Hepatic stellate cell (primary cell): ENCODE measurements around the gene CARNS1.

Experiments
- DNase-seq: peaks from one replicate; pipeline ENCODE4 v3.0.0; 2011; ENCODE audit warnings: low spot score

The CARNS1 gene

DNA sequence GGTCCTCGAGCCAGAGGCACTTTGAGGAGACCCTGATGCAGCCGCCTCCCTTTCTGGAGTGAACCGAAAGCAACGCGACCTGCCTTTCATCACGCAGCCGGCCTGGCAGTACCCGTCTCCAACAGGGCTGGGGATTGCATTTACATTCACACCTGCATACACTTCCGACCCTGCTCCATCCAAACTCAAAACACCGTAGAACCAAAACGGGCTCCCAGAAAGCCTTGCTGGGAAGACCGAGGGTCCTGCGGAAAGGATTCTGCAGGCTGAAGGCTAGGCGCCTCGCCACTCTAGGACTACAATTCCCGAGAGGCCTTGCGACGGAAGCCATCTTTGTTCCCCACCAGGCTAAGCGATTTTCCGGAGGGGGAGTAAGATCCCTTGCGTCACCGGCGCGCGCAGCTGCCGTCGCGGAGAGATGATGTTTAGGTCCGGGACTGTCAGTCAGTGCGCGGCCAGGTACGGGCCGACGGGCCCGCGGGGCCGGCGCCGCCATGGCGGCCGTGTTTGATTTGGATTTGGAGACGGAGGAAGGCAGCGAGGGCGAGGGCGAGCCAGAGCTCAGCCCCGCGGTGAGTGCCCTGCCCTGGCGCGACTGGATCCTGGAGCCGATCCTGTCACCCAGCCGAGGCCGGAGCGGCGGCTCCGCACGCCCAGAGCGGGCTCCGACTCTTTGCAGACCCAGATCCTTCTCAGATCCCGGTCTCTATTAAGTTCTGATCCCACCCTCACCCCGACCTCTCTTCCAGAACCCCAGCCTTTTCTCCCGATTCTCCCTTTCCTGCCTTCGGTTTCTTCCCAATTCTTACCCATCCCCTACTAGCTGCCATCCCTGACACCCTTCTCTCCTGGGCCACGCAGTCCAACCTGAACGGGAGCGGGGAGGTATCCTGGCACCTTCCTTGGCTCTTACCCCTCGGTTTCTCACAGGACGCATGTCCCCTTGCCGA lies 12.8 kb downstream of the CARNS1 start, which contains the start of gene RPS6KB2:
Gene RPS6KB2, plus strand, starts transcription at position 443 of the 950 bp plus-strand sequence. Its CDS starts 52 bp downstream, at position 495.
- peak; percentile 100 for DNase-seq

DNA sequence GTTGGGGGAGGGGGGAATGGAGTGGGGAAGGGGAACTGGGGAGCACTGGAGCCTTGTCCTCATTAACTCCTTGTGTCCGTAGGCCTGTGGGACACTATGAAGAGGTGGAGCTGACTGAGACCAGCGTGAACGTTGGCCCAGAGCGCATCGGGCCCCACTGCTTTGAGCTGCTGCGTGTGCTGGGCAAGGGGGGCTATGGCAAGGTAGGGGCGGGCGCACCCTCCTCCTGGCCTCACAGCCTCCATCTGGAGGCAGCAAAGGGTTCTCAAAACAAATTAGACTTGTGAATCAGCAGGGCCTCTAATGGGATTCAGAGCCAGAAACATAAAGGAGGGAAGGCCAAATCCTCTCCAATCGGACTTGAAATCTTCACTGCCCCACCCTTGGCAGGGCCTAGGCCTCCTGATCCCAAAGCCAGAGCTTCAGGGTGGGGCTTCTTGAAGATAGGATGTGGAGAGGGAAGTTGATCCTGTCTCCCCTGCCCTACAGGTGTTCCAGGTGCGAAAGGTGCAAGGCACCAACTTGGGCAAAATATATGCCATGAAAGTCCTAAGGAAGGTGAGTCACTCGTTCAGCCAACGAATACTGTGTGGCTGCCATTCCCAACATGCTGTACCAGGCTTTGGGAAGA lies 13.7 kb downstream of the CARNS1 start:
- no peak for DNase-seq

DNA sequence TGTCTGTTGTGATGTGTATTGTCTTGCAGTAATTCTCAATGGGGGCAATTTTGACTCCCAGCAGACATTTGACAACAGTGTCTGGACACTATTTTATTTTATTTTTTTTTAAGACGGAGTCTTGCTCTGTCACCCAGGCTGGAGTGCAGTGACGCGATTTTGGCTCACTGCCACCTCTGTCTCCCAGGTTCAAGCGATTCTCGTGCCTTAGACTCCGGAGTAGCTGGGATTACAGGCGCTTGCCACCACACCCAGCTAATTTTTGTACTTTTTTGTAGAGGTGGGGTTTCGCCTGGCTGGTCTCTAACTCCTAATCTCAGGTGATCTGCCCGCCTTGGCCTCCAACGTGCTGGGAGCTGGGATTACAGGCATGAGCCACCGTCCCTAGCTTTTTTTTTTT lies 14.2 kb downstream of the CARNS1 start:
- DNase-seq = no peak

DNA sequence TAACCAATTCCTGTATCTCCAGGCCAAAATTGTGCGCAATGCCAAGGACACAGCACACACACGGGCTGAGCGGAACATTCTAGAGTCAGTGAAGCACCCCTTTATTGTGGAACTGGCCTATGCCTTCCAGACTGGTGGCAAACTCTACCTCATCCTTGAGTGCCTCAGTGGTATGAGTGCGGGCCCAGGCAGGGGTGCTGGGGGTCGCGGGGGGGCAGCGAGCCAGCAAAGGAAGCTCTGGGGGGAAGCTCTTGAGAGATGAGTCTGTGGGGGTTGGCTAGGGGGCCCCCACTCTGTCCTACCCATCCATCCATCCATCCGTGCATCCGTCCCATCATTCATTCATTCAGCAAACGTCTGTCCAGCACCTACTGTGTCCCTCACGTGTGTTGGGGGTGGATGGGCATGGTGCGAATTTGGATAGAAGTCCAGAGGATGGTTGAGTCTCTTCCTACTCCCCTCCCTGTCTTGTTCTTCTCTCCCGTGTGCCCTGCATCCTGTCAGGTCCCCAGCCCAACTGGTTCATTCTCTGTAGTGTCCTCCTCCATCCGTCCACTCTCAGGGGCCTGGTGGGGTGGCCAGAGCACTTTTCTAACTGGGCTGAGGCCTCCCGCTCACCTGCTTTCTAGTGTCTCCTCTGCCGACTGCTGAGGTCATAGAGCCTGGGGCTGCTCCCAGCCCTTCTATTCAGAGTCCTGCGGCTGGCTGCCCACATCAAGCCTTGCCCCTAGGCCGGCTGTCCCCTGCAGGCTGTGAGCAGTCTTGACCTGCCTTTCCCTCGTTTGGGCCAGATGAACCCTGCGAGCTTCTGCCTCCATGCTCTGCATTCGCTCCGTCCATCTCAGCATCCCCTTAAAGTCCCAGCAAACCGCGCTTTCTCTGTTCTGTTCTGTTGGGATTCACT lies 16.1 kb downstream of the CARNS1 start:
- DNase-seq = no peak

DNA sequence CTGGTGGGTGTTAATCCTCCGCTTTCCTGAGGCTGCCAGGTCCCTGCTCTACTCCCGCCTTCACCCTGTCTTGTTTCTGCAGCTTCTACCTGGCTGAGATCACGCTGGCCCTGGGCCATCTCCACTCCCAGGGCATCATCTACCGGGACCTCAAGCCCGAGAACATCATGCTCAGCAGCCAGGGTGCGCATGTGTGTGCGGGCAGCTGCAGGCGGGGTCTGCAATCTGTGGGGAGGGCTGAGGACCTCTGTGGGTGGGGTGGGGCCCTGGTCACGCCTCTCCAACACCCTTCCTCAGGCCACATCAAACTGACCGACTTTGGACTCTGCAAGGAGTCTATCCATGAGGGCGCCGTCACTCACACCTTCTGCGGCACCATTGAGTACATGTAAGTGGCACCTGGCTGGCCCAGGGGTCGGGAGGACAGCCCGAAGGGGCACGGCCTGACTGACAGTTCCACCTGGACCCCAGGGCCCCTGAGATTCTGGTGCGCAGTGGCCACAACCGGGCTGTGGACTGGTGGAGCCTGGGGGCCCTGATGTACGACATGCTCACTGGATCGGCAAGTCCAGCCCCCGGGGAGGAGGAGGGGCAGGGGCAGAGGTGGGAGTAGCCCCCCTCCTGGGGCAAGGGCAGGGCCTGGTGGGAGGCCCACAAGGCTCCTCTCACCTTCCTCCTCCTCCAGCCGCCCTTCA lies 17.3 kb downstream of the CARNS1 start:
- DNase-seq = no peak

DNA sequence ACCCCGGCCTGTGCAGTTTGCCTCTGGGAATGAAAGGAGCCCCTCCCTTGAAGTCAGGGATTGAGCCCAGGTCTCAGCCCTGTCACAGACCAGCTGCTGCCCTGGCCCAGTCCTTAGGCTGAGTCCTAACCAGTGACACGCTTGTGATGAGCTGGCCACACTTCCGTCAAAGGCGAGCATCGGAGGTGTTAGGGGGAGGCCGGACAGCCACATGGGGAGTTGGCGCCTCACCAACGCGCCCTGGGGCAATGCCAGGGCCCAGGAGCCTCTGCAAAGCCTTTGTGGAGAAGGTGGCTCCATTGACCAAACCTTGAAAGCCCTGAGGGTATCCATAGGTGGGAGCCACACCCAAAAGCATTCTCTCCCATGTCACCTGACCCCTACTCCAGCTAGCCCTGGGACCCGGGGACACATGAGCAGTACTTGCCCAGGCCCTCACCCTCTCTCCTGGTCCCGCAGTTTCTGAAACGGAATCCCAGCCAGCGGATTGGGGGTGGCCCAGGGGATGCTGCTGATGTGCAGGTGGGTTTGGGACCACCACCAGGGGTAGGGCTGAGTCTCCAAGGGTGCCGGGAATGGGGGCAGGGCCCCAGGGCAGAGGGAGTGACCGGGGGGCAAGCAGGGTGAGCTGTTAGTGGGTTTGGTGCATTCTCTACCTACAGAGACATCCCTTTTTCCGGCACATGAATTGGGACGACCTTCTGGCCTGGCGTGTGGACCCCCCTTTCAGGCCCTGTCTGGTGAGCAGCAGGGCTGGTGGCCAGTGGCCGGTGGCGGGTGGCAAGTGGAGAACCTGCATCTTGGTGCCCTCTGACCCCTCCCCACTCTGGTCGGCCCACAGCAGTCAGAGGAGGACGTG lies 18.3 kb downstream of the CARNS1 start:
- DNase-seq = no peak

DNA sequence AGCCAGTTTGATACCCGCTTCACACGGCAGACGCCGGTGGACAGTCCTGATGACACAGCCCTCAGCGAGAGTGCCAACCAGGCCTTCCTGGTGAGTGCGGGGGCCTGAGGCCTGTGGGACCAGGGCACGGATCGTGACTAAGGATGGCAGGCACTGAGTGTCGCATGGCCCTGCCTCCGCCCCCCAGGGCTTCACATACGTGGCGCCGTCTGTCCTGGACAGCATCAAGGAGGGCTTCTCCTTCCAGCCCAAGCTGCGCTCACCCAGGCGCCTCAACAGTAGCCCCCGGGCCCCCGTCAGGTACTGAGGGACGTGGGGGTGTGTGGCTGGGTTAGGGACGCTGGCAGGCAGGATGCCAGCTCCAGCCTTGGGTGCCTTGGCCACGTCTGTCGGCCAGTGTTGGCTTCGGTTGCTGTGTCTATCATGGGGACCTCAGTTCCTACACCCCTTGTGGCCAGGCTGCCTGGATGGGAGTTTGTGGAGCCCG lies 19.0 kb downstream of the CARNS1 start:
- no peak for DNase-seq

DNA sequence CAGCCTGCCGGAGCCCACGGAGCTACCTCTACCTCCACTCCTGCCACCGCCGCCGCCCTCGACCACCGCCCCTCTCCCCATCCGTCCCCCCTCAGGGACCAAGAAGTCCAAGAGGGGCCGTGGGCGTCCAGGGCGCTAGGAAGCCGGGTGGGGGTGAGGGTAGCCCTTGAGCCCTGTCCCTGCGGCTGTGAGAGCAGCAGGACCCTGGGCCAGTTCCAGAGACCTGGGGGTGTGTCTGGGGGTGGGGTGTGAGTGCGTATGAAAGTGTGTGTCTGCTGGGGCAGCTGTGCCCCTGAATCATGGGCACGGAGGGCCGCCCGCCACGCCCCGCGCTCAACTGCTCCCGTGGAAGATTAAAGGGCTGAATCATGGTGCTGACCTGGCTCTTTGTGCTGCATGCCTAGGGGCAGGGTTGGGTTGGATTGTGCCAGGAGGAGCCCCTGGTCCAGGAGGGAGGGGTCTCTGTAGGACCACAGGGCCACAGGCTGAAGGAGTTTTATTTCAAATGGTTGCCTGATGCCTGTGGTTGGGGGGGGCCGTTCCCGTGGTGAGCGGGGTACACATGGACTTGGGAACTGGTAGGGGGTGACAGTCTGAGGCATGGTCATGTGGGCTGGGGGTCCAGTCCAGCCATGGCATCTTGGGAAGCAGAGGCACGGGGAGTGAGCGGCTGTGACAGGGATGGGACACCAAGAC lies 19.7 kb downstream of the CARNS1 start:
- no peak for DNase-seq

DNA sequence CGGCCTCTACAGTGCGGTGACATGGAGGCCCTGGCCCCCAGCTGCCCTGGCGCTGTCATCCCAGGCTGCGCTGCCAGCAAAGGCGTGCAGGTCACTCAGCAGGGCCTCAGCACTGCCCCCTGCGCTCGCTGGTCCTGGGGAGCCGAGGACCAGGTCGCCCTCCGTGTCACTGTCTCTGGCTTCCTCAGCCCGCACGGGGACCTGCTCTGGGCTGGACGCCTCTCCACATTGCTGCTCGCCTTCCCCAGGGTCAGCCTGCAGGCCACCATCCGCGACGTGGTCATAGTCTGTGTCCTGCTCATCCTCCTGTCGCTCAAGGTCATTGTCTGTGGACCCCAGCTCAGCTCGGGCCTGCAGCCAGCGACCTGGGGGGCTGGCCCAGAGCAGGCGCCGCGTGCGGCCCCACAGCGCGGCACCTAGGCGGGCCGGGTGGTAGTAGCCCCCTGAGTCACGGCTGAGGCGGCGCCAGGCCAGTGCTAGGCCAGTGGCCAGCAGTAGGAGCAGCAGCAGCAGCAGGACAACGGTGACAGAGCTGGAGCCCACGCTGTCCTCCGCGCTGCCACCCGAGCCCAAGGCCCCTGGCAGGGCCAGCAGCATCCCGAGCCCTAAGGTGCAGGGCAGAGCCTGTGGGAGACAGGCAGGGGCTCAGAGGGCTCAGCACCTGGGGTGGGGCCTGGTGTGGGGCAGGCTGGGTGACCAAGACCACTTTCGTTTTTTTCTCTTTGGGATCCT lies 20.4 kb downstream of the CARNS1 start:
- no peak for DNase-seq

DNA sequence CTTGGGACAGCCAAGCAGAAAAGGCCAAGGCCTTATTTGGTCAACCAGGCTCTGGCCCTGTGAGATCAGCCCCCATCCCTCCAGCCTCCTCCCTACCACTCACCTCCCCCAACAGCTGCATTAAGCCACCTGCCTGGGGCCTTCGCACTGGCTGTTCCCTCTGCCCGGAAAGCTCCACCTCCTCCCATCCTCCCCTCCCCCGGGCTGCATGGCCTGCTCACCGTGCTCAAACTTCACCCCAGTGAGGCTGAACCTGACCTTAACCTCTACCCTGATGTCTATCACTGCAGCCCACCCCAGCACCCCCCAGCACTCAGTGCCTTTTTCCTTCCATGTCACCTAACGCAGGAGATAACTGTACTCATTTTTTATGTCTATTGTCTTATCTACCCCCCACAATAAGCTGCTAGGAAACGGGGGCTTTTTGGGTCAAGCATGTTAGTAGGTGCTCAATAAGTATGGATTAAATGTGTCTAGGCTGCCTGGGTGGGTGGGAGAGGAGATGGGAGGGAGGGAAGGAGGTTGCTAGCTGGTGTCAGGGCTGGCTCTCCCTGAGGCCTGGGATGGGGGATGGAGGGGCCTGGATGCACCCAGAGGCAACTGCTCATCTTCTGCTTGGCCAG lies 21.1 kb downstream of the CARNS1 start:
- no peak for DNase-seq

DNA sequence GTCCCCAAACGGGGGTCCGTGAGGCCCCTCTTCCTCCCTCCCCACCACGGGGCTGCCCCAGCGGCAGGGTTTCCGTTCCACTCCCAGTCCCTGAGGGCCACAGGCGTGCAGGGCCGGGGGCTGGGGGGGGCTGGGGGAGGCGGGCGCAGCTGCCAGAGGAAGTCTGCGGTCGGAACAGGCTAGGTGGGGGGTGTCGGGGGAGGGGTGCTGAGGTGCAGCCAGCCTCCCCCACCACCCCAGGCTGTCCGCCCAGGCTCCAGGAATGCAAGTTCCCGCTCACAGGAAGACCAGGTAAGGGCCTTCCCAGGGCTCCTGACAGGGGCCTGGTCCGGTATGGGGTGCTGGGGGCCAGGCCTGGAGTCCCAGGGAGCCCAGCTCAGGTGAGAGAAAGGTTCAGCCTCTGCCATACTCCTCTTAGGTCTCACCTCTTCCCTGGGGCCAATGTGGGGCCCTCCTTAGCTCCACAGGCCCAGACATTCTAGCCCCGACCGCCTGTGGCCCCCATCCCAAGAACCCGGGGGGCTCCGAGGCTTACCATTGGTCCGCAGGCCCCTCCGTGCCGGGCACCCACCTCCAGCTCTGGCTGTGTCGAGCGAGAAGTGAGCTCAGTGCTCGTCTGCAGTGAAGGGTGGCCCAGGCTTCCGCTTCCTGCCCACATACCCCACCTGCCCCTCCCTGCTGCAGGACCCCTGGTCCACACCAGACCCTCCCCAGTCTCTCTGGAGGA lies 21.8 kb downstream of the CARNS1 start, which contains the start of gene PTPRCAP:
Gene PTPRCAP, minus strand, starts transcription at position 601 of the 727 bp plus-strand sequence. Its CDS starts 63 bp downstream, at position 538.
- DNase-seq = no peak

DNA sequence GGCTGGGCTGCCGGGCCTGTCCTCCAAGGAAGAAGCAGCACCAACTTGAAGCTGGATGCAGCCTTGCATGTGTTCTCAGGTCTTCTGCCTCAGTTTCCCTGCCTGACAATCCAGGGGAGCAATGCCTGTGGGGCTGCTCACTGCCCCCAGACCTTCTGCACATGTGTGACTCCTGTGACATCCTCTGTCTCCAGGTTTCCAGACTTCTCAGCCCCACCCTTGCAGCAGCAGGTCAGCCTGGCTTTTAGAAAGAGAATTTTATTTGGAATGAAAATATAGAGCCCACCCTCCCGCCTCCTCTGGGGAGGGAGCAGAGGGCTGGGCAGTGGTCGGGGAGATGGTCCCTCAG lies 22.3 kb downstream of the CARNS1 start:
- DNase-seq = no peak

DNA sequence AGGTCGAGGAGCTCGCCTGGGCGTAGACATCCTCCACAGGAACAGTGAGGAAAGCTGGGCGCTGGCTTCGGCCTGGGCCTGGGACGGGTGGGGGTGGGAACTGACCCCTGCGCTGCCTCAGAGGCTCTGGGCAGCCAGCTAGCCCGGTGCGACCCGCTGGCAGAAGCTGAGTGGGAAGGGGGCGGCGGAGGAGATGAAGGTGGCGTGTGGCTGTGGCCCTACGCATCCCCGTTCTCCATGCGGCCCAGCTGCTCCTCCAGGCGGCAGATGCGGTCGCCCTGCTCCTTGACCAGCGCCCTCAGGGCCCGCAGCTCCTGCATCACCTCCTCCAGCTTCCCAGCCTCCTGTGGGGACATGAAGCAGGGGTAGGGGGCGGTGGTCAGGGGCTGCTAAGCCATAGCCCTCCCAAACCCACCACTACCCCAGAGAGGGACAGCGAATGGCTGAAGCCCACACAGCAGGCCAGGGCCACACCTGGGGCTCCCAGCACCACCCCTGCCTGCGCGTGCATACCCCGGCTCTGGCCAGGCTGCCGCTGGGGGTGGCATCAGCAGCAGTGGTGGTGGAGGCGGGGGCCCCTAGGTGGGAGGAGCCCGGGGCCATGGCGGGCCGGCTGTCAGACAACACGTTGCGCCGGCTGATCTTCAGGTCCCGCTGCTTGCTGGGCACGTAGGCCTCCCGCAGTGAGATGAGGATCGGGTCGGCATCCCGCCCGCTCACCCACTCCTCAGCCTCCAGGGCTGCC lies 22.9 kb downstream of the CARNS1 start:
- no peak for DNase-seq

DNA sequence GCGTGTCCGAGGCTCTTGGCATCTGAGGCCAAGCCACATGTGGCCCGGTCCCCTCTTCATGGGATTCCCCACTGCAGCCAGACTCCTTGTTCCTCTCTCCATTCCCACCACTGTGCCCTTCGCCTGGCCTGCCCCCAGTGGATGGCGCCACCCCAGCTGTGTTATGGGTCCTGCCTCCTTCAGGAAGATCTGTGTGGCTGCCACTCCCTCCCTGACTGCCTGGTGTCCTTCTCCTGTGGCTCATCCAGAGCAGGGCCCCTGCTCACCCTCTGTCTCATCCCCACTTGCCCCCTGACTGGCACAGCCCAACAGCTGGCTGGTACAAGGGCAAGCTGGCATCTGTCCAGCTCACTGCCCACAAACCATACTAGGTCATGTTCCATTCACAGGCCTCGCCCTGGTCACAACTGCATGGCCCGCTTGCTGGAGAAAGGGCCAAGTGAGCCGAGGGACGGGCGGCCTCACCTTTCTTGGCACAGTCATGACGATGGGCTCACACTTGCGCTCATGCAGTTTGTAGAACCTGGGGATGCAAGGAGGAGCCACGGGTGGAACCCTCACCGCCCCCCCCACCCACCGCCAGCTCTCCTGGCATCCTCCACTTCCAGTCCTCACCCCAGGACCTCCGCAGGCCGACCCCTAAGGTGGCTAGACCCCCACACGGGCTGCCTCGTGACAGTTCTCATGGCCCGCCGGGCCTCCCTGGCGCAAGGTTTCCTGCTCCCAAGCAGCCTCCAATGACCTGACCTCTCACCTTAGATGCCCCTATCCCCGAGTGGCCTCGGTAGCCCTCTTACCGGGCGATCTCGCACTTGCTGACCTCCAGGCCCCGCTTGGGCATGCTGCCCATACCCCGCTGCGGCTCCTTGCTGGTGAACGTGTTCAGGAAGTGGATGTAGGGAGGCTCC lies 24.1 kb downstream of the CARNS1 start:
- peak; percentile 59 for DNase-seq

DNA sequence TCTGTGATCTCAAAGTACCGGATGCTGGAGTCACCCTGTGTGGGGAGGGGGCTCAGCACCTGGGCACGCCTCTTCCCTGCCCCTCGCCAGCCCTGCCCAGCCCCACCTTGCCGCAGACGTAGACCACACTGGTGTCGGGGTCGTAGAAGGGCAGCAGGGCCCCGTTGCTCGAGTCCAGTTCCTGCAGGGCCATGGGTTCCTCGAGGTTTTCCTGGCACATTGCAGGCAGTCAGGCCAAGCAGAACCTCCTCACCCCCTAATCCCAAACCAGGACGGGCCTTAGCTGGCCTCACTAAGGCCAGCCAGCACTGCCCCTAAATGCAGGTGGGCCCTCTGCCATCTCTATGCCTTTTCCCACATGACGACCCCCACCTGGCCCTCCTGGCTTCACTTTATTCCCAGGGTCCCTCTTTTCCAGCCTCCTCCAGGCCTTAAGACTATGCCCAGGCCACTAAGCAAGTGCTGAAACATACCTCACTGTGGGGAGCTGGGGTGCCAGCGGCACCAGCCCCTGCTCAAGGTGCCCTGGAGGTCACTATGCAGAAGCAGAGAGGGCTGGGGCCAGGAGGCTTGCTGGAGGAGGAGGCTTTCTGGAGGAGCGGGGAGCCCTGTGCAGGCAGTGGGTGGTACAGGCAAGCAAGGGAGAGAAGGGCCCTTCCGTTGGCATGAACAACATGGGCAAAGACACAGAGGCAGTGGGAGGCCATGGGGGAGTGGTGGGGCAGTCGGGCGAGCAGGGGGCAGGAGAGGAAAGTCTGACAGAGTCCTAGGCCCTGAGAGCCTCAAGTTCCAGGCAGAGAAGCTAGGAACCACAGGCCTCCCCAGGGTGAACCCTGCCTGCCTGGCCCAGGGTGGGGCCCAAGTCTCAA lies 25.0 kb downstream of the CARNS1 start:
- no peak for DNase-seq
